ENCODE measurements around the gene DPYD.

The DPYD gene

DNA sequence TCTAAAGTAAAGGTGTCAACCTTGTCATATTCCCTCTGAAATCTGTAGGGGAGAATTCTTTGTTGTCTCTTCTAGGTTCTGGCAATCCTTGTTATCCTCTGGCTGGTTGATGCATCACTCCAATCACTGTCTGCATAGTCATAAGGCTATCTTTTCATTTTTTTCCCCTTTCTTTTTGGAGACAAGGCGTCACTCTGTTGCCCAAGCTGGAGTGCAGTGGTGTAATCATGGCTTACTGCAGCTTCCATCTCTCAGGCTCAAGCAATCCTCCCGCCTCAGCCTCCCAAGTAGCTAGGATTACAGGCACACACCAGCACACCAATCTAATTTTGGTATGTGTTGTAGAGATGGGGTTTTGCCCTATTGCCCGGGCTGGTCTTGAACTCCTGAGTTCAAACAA is 12.9 kb downstream of the DPYD start:
- no peak for DNase-seq (ENCODE audit: low read depth in 2 of 3, low spot score in 1 of 3)

DNA sequence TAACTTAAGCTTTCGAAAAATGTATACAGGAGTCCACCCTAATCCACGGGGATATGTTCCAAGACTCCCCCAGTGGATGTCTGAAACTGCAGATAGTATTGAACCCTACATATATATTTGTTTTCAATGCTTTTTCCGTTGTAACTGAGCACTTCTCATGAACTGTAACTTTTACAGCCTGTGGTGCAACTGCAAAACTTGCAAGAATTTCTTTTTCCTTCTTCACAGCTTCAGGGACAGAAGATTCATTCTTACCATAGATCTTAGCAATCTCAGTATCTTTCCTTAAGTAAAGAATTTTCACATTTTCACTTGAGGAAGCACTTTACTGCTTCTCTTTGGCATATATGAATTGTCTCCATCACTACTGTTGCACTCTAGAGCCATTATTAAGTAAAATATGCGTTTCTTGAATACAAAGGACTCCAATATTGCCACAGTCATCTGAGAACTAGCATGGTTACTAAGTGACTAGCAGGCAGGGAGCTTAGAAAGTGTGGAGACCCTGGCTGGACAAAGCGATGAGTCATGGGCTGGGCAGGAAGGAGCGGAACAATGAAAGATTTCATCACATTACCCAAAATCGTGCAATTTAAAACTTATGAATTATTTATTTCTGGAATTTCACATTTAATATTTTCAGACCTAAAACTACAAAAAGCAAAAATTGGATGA is 14.1 kb downstream of the DPYD start:
- DNase-seq (ENCODE audit: low read depth in 2 of 3, low spot score in 1 of 3) = no peak

DNA sequence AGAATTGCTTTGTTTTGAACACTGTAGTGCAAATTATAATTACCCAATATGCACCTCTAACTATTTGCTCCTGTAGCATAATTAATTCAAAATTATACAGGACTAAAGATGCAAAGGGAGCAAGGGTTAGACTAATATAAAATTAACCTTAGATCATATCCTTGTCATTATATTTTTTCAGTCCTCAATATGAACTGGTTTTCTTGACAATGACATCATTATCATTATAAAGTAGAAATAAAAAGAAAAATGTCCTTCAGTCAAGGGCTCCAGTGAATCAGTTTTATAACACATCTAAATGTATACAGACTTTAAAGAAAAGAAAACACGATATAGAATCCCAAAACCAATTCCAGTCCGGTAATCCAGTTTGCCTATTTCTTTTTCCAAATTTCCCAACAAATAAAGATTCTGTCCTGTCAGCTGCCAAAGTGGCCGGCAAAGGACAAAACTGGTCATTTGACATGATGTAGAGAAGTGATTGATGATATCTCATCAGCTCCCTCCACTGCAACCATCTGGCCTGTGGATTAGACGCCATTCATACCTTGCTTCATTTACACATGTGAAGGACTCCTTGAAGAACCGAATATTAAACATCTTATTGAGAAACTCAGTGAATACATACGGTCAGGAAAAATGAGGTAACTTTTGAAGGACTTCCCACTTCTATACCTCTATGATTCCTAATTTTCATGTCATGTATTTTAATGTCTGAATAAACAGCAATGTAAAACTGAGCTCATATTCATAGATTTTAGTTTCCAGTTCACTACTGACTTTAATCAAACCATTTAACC is 15.5 kb downstream of the DPYD start:
- DNase-seq (ENCODE audit: low read depth in 2 of 3, low spot score in 1 of 3) = no peak

DNA sequence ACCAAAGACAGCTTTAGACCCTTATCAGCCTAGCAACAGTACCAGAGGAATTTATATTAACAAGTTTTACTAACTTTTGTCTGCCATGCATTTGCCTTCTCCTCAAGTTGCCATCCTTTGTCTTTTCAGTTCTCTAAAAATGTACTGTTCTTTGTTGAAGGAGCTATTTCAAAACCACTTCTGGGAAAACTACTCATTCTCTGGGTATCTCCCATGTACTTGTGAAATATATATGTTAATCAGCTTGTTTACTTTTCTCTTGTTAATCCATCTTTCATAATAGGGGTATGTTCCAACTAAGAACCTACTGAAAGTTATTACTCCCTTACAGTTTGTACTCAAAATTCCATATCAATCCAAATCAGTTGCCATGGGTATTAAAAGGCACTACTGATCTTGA is 16.3 kb downstream of the DPYD start:
- no peak for DNase-seq (ENCODE audit: low read depth in 2 of 3, low spot score in 1 of 3)

DNA sequence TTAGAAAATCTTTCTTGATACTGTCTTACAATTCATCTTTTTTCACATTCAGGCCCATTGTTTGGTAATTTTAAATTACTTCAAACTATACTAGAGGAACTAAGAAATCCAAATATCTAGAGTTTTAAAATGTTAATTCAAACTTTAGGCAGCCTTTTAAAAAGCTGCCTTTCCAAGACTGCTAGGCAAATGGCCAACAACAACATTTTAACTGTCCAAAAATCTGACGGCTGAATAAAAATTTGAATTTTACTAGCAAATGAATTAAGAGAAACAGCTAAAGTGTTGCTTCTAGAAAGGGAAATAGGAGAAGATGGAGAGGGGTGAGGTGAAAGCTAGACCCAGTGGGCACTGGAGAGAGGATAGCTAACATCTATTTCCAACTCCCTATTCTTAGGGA is 17.2 kb downstream of the DPYD start:
- DNase-seq (ENCODE audit: low read depth in 2 of 3, low spot score in 1 of 3) = no peak

DNA sequence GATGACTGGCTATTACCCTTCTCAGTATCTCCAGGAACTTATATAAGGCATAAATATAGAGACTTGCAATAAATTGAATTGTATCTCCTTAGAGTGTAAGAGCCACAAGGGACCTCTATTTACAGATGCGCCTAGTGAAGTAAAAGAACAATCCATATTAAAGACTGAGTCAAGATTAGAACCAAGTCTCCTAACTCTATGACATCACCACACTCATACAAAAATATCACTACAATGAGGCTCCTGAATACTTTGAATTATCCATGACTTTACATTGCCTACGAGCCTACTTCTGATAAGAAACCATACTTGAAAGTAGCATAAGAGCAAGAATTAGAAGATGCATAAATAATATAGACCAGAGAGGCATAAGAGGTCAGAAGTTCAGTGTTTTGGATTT is 18.8 kb downstream of the DPYD start:
- no peak for DNase-seq (ENCODE audit: low read depth in 2 of 3, low spot score in 1 of 3)

DNA sequence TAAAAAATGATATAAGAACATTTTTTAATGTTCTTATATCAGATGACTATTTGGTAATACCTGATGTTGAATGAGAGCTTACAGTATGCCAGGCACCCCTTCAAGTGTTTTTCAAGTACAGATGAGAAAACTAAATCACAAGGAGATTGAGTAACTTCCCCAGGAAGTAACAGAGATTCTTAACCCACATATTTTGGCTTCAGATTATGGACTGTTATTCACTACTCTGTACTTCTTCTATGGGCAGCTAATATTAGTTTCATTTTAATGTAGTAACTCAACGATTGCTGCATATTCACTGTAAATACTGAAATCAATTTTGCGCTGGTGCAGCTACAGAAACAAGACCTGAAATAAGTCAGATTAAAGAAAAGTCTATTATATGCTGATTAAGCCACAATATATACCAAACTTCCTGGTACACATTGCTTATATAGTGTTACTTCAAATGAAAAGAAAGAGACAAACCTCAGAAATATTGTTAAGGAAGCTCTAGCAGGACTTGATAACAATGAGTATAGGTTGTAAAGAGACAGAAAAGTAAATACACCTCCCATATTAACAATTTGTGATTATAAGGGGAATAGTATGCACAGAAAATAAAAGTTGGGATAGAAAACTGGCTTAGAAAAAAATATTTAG is 19.7 kb downstream of the DPYD start:
- no peak for DNase-seq (ENCODE audit: low read depth in 2 of 3, low spot score in 1 of 3)

DNA sequence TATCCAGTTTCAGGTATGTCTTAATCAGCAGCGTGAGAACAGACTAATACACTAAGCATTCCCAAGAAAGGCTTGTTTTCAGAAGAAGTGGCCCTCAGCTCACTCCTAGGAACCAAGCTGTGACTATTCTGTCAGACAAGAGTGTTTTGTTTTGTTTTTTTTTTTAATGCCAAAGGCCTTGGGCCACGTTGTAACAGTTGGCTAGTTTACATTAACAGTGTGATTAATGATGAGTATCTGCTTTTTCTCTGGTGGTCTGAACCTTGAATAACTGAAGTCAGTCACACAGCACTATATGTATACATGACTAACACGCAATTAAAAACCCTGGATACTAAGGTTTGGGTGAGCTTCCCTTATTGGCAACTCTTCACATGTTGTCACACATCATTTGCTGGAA is 21.9 kb downstream of the DPYD start:
- no peak for DNase-seq (ENCODE audit: low read depth in 2 of 3, low spot score in 1 of 3)

DNA sequence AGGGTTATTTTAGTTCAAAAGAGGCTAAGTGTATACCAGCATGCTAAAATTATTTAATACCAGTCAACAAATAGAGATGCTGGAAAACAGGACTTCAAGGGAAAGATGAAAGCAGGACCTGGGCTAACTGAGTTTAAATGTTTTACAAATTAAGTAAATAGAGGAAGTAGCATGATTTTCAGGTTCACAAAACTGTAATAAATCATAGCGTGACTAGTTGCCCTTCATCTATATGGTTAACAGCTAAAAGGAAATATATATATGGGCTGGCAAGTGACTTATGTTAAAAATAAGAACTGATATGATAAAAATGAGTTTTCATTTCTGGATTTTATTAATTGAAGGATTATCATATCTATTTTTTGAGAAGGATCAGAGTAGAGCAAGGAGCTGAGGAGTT is 25.6 kb downstream of the DPYD start:
- DNase-seq (ENCODE audit: low read depth in 2 of 3, low spot score in 1 of 3) = no peak

DNA sequence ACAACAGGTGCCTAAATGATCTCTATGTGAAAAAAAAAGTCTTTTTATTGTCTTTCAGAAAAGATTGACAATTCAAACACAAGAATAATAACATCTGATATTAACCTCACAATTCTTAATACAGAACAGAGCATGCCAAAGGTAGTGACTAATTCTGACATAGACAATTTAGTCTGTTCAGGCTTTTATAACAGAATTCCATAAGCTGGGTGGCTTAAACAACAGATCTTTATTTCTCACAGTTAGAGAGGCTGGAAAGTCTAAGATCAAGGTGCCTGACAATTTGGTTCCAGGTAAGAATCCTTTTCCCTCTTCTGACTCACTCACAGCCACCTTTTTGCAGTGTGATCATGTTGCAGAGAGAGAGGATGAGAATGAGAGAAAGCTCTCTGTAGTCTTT is 27.0 kb downstream of the DPYD start:
- no peak for DNase-seq (ENCODE audit: low read depth in 2 of 3, low spot score in 1 of 3)

DNA sequence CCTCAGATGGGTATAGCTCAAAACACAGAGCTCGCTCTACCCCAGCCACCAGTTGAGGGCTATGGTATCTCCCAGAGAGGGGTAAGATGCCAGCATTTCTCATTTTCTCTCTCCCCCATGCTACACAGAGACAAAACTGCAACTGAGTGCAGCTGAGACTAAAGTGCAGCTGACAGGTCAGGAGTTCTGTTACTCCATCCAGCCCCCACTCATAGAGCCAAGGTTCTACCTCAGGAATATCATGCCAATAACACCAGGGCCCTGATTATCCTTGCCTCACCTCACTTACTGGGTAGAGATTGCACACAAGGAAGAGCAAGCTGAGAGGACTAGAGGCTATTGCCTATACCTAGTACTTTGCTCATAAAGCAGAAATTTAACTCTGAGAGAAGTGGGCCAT is 34.6 kb downstream of the DPYD start:
- no peak for DNase-seq (ENCODE audit: low read depth in 2 of 3, low spot score in 1 of 3)

DNA sequence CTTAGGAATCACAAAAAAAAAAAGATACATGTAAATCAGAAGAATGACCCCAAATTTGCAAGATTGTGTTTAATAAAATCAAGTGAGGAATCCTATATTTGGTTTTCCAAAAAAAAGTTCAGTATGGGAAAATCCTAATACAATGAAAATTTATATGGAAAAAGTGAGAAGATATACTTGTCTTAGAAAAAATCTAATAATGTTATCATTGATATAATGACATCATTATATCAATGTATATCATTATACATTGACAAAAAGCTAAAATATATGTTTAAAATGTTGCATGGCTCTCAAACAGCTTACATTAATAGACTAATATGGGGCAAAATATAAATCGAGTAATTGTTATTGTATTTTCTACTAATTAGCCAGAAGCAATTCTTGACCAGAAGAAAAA is 37.0 kb downstream of the DPYD start:
- DNase-seq (ENCODE audit: low read depth in 2 of 3, low spot score in 1 of 3) = no peak

DNA sequence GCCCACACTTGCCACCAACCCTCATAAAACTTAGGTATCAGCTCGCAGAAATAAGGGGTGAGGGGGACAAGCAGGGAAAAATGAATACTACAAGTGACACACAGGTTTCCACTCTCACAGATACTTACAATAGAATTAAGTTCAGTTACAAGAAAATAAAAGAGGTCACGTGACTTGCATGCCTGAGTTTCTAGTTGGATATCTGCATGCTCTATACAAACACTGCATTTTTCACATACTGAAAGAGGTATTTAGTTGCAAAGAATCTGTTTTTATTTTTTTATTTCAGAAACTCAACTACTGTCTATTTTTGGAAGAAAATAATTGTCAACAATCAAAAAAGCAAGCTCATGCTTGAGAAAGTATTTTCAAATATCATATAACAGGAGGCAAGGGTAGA is 43.5 kb downstream of the DPYD start:
- DNase-seq (ENCODE audit: low read depth in 2 of 3, low spot score in 1 of 3) = no peak

DNA sequence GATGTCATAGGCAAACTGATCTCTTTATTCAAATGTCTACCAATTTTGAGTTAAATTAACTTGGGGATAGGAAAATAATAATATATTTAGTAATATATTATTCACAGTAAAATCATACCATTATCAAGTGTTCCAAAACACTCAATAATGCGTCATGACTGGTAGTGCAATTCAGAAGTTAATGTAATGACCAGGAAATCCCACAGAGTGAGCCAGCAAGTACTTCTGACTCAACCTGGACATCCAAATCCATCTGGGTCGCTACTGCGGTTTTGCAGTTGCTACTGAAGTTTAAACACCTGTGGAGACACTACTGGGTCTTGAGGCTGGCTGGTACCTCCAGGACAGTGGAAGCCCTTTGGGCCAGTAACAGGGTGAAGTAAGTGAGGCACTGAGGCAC is 44.8 kb downstream of the DPYD start:
- no peak for DNase-seq (ENCODE audit: low read depth in 2 of 3, low spot score in 1 of 3)

DNA sequence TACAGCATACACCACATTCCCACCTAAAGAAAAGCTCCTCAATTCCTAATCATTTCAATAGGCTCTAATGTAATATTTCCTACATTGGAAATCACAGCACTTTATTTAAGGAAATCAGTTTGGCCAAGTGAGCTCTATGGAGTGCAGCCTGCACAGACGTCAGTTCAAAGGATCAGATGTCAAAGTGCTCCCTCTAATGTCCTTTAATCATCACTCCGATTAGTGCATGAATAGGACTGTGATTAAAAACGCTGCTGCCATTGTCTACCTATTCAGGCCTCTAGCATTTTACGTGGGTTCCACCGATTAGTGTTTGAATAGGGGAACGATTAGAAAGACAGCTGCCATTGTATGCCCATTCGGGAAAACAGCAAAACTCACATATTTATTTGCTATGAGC is 50.2 kb downstream of the DPYD start:
- DNase-seq (ENCODE audit: low read depth in 2 of 3, low spot score in 1 of 3) = no peak

DNA sequence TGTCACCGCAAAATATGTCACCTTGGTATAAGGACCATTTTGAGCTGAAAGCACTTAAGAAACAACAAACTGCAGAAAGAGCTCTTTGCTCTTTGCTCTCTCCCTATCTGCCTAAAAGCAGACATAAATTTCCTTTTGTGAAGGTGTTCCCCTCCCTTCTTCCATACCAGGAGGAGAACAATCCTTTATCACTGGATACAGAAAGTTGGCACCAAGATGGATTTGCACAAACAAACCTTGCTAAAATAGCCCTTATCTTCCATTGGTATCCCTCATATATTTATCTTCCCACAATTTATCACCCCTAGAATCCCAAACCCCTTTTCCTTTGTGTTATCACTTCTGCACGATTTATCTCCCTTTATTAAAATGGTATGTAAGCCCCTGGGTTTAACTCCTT is 51.4 kb downstream of the DPYD start:
- DNase-seq (ENCODE audit: low read depth in 2 of 3, low spot score in 1 of 3) = no peak

DNA sequence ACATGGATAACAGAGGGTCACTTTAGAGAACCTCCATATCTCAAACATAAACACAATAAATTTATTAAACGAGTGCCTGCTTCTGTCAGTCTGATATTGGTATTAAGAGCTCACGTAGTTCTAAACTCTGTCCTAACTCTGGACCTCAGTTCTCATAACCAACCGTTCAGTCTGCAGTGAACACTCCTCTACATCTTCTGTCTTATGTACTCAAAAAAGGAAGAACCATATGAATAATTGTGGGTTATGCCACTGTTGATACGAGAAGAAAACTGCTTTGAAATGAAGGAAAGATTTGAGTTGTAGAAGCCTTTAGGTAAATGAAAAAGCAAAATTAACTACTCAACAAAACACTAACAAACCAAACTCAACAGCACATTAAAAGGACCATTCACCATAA is 53.7 kb downstream of the DPYD start:
- no peak for DNase-seq (ENCODE audit: low read depth in 2 of 3, low spot score in 1 of 3)

DNA sequence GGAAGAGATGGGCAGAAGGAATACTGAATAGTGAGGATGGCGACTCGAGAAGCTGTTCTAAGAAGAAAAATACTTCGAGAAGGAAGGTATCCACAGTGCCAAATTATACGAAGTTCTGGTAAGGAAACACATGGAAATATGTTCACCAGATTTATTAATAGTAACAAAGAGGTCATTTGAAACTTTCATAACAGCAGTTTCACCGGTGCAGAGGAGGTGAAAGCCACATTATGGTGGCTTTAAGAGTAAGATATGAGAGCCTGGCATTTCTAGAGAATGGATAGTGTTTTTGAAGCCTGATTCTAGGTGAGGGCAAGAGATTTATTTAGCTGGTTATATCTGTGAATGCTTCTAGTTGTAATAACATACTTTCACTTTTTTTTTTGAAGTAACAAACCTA is 56.2 kb downstream of the DPYD start:
- no peak for DNase-seq (ENCODE audit: low read depth in 2 of 3, low spot score in 1 of 3)

DNA sequence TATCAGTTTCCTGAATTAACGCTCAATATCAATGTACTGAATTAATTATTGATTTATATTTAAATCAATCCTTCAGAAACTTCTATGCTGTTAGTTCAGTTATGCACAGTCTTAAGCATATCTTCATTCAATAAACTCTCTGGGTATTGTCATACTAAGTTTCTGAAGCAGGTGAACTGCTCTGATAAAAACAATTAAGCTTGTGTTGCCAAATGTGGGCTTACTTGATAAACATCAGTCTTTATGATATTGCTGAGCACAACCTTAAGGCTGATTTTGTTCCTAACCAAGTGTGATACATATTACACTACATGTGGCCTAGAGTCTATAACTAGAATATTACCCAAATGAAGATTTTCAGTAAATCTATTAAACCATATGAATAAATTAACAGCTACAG is 67.6 kb downstream of the DPYD start:
- DNase-seq (ENCODE audit: low read depth in 2 of 3, low spot score in 1 of 3) = no peak

DNA sequence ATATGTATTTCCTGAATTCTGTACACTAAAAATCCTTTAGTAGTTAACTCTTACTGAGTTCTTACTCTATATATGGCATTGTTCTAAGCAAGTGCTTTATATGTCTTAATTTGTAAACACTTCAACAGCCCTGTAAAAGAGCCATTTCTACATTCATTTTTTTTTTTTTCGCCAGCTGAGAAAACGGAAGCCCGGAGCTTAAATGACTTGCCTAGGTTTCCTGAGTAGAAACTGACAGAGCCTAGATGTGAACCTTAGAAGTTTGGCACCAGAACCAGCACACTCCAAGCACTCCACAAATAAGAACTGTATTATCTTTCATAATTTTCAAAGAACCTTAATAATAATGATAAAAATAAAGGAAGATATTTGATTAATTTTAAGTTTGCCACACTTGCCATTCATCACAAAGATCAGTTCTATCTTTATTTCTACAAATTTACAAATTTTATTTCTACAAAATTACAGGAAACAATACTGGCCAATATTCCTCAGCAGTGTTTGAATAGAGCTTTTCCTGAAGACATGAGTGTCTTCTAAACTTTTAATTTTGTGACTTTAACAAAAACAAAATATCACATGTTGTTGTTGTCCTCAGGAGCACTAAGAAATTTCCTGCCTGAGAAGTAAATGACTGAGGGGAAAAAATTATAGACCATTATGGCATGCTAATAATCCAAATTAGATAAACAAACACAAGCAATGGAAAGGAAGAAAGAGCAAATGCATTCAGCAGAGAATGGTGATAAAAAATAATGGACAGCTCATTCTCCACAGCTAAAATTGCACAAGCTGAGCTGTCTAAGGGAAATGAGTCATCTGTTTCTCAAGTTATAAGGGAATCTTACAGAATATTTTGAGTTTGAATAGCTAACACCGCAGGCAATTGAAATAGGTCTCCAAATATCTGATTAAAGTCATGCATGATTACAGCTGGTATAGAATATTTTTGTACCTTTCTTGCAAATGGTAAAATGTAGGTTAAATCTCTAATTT is 71.2 kb downstream of the DPYD start:
- DNase-seq (ENCODE audit: low read depth in 2 of 3, low spot score in 1 of 3) = no peak

DNA sequence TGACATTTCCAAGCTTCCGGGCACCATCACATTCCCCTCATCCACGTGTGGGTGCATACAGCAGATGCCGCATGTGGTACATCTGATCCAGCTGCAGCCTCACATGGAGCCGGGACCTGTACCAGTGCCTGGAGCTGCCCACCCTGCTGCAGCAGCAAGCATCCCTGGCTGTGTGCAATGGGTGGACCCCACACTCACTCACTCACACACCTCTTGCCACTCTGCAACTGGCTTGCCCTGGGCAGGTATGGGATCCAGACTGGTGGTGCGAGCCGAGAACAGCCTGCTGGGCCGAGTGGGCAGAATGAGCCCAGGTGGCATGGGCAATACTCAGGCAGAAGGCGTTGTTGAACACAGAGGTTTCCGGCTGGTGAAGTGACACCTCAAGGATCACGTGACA is 75.0 kb downstream of the DPYD start:
- DNase-seq (ENCODE audit: low read depth in 2 of 3, low spot score in 1 of 3) = no peak

Data from stimulated activated CD4-positive, alpha-beta T cell treated with anti-CD3 and anti-CD28 coated beads, Interleukin-12 subunit alpha, Interleukin-12 subunit beta, amount 100 ng/mL, for 48 hours (primary cell).